Mucosa of descending colon (tissue), 3 donors: ENCODE data around the gene EPB42. TPM values are rescaled to one million over a fixed set of nuclear protein-coding genes. Genes with fewer than 3 reads are reported as not detected.
A peak's percentile ranks its signal among the peaks of the same experiment; 100 is the strongest.

Experiments
- ATAC-seq: fragments of 200-7000 bp; cut with Tn5 transposase; one replicate; pipeline ENCODE4 v1.9.1; 2020; ENCODE audit warnings: mild to moderate bottlenecking, moderate library complexity
- DNase-seq, 3 donors: peaks; one replicate each; pipeline ENCODE4 v3.0.0-alpha.2; 2020
- H3K36me3 ChIP-seq: fragments of 200-600 bp; one replicate; pipeline ENCODE4 v1.8.0; 2021; ENCODE audit warnings: low read depth, mild to moderate bottlenecking
- H3K4me1 ChIP-seq: fragments of 200-600 bp; one replicate; pipeline ENCODE4 v1.8.0; 2021; ENCODE audit warnings: low read depth, mild to moderate bottlenecking
- H3K4me3 ChIP-seq: fragments of 200-600 bp; one replicate; pipeline ENCODE4 v1.8.0; 2021; ENCODE audit warnings: mild to moderate bottlenecking
- H3K9me3 ChIP-seq: fragments of 200-600 bp; one replicate; pipeline ENCODE4 v1.8.0; 2021; ENCODE audit warnings: mild to moderate bottlenecking
- intact Hi-C, 2 donors: fragments of 100-400 bp; cut with DNase I in 1 of 2; cut with micrococcal nuclease in 1 of 2; formaldehyde crosslinking; loops; one replicate each; pipeline versions ENCODE4 v1.11.0 to v1.11.1; 2022; cut with DNase I, micrococcal nuclease
- total RNA-seq, 3 donors: library from RNA; stranded (reverse); fragmentation: NEBNext Ultra II Directional in 2 of 3; extraction: Animal tissue kit (Norgen Biotek cat#: 25700) in 2 of 3; gene quantifications; one replicate each; pipeline versions ENCODE4 v1.2.1 to v1.2.4, GENCODE V29; 2021 to 2023
- TF ChIP-seq, protein P1 (sequence below): fragments of 200-600 bp; IDR thresholded peaks from one replicate; pipeline ENCODE4 v1.8.0; 2022; ENCODE audit warnings: antibody characterized with exemption, mild to moderate bottlenecking
- donor health status: DM: no; HTN: no; CAD: no; lungs with moderate emphysema.
- donor health status: DM: no; HTN: no; CAD: no.
- donor health status: DM: no; HTN: yes; CAD: no.

The EPB42 gene
- total RNA-seq, 3 donors from 2014 or later, result not detected

DNA sequence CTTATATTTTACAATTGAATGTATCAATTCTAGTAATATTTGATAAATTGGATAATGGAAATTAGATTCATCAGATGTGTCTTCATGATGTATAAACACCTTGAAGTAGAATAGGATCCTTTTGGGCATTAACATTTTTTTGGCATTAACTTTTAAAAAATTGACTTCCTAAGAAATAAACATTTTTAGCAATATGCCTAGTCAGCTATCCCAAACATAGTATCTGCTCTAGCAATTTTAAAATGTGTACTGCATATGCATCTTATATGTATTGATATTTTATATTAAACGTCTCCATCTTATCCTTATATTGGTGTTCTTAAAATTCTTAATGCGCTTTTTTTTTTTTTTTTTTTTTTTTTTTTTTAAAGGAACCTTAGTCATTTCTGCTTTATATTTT is 27.1 kb downstream of the EPB42 start:
- Histone ChIP-seq H3K4me1 (no peaks in the 10 kb centered on the region), H3K36me3 (peaks cover 25% of the 10 kb centered on the region), H3K4me3 (no peak overlapping the region), H3K9me3 (no peaks in the 10 kb centered on the region)
- intact Hi-C loops, result no loop called here
- TF ChIP-seq, protein P1, sequence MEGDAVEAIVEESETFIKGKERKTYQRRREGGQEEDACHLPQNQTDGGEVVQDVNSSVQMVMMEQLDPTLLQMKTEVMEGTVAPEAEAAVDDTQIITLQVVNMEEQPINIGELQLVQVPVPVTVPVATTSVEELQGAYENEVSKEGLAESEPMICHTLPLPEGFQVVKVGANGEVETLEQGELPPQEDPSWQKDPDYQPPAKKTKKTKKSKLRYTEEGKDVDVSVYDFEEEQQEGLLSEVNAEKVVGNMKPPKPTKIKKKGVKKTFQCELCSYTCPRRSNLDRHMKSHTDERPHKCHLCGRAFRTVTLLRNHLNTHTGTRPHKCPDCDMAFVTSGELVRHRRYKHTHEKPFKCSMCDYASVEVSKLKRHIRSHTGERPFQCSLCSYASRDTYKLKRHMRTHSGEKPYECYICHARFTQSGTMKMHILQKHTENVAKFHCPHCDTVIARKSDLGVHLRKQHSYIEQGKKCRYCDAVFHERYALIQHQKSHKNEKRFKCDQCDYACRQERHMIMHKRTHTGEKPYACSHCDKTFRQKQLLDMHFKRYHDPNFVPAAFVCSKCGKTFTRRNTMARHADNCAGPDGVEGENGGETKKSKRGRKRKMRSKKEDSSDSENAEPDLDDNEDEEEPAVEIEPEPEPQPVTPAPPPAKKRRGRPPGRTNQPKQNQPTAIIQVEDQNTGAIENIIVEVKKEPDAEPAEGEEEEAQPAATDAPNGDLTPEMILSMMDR, result no peak
- ATAC-seq (no peak), DNase-seq (no peak)

DNA sequence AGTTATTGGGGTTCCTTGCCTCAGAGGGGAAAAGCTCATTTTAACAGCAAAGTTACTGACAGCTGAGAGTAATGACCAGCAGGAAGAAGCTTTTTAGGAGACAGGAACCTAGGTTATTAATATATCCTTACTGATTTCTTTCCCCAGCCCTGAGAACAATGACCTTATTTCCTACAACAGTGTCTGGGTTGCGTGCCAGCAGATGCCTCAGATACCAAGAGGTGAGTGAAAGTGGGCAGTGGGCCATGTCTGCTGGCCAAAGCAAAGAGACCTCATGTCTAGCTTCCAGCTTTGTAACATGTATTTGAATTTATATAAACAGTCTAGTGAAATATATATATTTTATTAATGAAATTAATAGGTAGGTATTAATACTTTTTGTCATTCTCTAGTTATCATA is 30.6 kb downstream of the EPB42 start:
- H3K4me3 ChIP-seq, result no peak overlapping the region
- DNase-seq (no peak), ATAC-seq (no peak)
- intact Hi-C loops, result no loop called here
- TF ChIP-seq, protein P1, result no peak
- H3K4me1 ChIP-seq, result peaks cover 13% of the 10 kb centered on the region
- peaks cover 25% of the 10 kb centered on the region for H3K36me3 ChIP-seq
- H3K9me3 ChIP-seq, result no peaks in the 10 kb centered on the region

DNA sequence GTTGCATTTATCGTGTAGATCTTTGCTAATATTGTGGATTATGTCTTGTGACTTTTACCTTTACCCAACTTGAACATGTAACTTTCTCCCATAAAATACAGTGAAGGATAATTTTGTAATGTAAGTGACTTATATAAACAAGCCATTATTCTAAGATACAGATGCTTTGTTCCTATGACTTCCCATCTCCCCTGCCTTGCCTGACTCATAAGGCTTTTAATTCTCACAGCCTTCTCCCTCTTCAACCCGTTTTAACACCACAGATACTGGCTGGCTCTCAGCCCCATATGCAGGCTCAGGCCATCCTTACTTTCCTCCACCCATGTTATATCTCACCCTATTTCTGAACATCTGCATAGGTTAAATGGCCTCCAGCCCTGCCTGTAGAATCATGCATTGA is 31.5 kb downstream of the EPB42 start:
- intact Hi-C loops, result no loop called here
- ATAC-seq (no peak), DNase-seq (no peak)
- no peaks in the 10 kb centered on the region for H3K9me3 ChIP-seq
- peaks cover 21% of the 10 kb centered on the region for H3K36me3 ChIP-seq
- TF ChIP-seq, protein P1, result no peak
- no peak overlapping the region for H3K4me3 ChIP-seq
- H3K4me1 ChIP-seq, result peaks cover 13% of the 10 kb centered on the region

DNA sequence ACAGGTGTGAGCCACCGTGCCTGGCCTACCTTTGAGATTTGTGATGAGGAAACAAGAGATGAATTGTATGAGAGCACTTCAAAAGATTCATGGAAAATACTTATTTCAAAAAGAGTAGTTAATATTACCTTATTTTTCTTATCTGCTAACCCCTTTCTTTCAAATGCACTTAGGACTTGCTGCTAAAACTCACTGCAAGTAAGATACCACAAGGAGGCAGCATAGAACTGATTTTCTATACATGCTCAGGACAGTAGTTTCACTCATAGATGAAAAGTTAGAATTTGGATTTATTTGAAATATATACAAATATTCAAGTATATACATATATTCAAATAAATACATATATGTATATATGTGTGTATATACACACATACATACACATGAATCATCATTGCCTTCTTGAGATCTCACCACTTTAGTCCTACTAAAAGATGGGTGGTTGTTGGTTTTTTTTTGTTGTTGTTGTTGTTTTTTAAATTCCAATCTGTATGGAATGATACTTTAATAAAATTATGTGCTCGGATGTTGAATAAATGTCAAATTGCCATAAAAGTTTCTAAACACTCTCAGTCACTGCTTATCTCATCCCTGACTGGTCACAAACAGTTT is 33.2 kb downstream of the EPB42 start:
- intact Hi-C loops, result no loop called here
- TF ChIP-seq, protein P1, result peak; percentile 44
- peaks cover 8% of the 10 kb centered on the region for H3K36me3 ChIP-seq

DNA sequence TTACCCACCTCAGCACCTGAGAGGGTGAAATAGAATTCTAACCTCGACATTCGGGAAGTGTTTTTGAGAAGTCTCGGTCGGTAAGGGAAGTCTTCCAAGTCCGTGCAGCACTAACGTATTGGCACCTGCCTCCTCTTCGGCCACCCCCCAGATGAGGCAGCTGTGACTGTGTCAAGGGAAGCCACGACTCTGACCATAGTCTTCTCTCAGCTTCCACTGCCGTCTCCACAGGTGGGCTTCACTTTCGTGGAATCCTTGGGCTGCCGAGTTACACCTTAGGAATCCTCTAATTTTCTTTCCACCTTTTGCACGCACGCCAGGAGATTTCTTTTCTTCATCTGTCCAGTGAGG is 34.8 kb downstream of the EPB42 start:
- TF ChIP-seq, protein P1, result no peak
- no peaks in the 10 kb centered on the region for H3K9me3 ChIP-seq
- intact Hi-C loops, result no loop called here
- peak overlapping the region; percentile 67 for H3K4me3 ChIP-seq
- no peaks in the 10 kb centered on the region for H3K36me3 ChIP-seq
- DNase-seq (no peak), ATAC-seq (peak; percentile 43)
- H3K4me1 ChIP-seq, result peaks cover 13% of the 10 kb centered on the region

More for the DNA sequence above, 33.2 kb downstream of the EPB42 start:
- H3K4me1 ChIP-seq, result peaks cover 13% of the 10 kb centered on the region
- H3K9me3 ChIP-seq, result no peaks in the 10 kb centered on the region
- no peak overlapping the region for H3K4me3 ChIP-seq
- ATAC-seq (no peak), DNase-seq (no peak)
